ENCODE results near the gene EFTUD2. TPM values are rescaled to one million over a fixed set of nuclear protein-coding genes. Genes with fewer than 3 reads are reported as not detected.
"Not testable (repeated sequence)": the region's sequence is repeated elsewhere in the genome, so short reads cannot be mapped to it uniquely, and the experiment has no call there.

The EFTUD2 gene
- total RNA-seq, 1 experiment from 2014 or later, result 215 TPM

DNA sequence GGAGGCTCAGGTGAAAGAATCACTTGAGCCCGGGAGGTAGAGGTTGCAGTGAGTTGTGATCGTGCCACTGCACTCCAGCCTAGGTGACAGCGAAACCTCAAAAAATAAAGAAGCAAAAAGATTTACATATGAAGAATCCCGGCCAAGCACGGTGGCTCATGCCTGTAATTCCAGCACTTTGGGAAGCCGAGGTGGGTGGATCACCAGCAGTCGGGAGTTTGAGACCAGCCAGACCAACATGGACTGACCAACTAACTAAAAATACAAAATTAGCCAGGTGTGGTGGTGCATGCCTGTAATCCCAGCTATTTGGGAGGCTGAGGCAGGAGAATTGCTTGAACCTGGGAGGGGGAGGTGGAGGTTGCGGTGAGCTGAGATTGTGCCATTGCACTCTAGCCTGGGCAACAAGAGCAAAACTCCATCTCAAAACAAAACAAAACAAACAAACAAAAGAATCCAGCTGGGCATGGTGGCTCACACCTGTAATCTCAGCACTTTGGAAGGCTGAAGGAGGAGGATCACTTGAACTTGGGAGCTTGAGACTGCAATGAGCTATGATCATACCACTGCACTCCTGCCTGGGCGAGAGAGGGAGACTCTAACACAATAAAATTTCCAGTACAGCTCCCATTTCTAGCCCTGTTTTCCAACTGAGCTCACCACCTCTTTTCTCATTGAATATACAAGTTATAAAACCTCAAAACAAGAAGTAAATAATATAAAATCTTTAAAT, 90.4 kb downstream of the EFTUD2 start:
- not testable (repeated sequence) for DNase-seq (ENCODE audit: low spot score)

DNA sequence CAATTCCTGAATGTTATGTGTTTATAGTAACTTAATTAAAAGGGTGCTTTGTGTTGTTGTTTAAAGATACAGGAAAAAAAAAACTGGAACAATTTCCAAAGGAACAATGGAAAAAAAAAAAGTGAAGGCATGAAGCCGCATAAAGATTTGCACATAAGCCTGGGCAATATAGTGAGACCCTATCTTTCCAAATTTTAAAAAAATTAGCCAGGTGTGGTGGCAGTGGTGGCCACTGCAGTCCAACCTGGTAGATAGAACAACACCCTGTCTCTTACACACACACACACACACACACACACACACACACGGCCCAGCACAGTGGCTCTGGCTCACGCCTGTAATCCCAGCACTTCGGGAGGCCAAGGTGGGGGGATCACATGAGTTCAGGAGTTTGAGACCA, 91.1 kb downstream of the EFTUD2 start:
- no peak for DNase-seq (ENCODE audit: low spot score)

DNA sequence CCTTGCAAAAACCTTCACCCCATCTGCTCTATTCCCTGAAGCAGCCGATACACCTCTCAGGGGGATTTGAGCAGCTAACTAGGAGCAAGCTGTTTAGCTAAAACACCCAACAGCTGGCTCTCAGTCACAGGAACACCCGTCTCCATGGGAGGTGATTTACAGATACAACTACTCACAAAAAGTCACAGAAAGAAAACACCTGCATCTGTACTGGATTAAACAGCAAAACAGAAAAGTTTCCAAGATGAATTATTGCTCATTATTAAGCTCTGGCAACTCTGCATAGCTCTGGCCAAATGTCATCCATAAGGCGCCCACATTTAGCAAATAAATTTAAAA, 91.5 kb downstream of the EFTUD2 start:
- DNase-seq (ENCODE audit: low spot score), result peak; percentile 72

DNA sequence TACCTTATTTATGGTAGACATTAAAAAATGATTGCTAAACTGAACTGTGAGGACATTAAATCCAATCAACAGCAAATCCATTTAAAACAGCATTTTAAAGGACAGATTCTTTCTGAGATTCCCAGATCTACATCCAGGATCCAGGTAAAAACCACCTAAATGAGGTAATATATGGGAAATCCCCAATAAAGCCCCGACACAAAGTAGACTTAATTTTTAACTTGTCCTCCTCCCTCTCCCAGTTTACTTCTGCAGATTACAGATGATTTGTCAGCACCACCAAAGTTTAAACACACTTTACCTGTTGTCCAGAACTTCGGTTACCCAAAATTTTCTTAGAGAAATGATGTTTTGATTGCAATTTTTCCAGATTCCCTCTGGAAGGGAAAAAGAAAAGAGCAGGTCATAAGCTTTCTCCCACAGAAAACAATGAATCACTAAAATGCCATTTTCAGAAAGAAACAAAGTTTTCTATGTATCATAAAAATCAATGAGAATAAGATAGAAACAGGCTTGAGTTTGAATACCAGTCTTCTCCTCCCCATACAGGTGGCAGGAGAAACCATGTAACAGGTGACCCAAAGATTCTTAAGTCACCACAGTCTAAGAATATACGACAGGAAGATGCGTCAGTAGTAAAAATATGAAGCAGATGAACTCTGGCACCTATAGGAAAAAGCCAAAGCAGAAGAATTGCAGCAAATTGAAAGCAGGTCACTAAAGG, 92.0 kb downstream of the EFTUD2 start:
- no peak for DNase-seq (ENCODE audit: low spot score)

DNA sequence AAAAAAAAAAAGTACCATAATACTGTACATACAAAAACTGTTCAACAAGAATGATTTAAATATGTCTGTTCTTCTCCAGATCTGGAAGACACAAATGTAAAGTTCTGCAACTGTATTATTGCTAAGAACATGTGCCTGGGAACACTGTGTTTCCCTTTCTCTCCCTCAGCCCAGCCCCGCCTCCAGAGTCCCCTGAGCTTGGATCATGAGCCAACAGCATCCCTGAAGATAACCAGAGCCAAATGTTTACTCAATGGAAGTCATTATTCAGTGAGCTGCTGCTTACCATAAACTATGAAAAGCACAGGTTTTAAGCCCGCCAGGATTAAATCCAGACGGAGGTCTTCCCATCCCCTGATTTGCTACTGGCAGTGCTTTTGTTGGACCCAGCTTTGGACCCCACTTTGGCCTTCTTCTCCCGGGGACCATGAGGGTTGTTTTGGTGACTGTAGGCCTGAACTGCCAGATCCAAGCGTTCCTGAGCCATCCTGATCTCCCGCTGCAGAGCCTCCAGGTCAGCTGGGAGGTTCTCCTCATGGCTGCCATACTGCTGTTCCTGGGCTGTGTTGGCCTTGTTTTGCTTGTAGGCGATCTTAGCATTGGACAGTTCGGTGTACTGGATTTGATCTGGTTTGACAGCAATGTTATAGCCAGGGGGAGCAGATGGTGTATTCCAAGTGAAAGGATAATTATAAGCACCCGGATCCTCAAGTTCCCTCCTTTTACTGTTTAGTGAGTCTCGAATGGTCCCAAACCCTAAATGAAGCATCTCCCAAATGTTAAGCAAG, 94.7 kb downstream of the EFTUD2 start:
- no peak for DNase-seq (ENCODE audit: low spot score)

DNA sequence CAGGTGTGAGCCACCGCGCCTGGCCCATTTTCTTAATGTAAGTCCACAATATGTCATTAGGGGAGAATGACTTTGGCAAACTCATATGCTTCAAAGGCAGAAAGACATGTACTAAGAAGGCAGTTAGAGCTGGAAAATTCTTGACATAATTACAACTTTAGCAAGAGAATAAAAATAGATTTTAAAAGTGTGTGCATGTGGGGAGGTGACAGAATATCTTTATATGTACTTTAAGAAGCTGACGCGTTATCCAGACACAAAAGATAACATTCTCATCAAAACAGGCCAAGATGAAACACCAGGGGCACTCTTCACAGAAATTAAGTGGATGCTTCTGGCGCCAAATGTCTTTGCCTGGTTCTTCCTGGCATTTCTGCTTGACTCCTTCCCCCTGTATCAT, 97.4 kb downstream of the EFTUD2 start:
- DNase-seq (ENCODE audit: low spot score), result no peak

Other genes with a start within 250 kb of the EFTUD2 start
- gene MEIOC, start 243.0 kb downstream of the EFTUD2 start, total RNA-seq (2014; rRNA removed; shearing (Covaris generic)), result 0.14 and 0.91 TPM in 2 replicates
- gene CCDC43, start 209.7 kb downstream of the EFTUD2 start, total RNA-seq (2014; rRNA removed; shearing (Covaris generic)), result 51.6 and 69.9 TPM in 2 replicates
- 8.0 and 12.2 TPM in 2 replicates for gene DBF4B, start 190.8 kb downstream of the EFTUD2 start, total RNA-seq (2014; rRNA removed; shearing (Covaris generic))
- 2.2 and 2.8 TPM in 2 replicates for gene ADAM11, start 140.5 kb downstream of the EFTUD2 start, total RNA-seq (2014; rRNA removed; shearing (Covaris generic))
- gene GJC1, start 69.2 kb downstream of the EFTUD2 start, total RNA-seq (2014; rRNA removed; shearing (Covaris generic)), result 89.1 and 114 TPM in 2 replicates
- gene HIGD1B, start 51.6 kb downstream of the EFTUD2 start, total RNA-seq (2014; rRNA removed; shearing (Covaris generic)), result not detected in 2 replicates
- not detected in 2 replicates for gene GFAP, start 16.1 kb upstream of the EFTUD2 start, total RNA-seq (2014; rRNA removed; shearing (Covaris generic))
- gene KIF18B, start 48.3 kb upstream of the EFTUD2 start, total RNA-seq (2014; rRNA removed; shearing (Covaris generic)), result 9.8 and 16.3 TPM in 2 replicates
- 22.9 and 28.2 TPM in 2 replicates for gene C1QL1, start 68.9 kb upstream of the EFTUD2 start, total RNA-seq (2014; rRNA removed; shearing (Covaris generic))
- 33.0 and 34.8 TPM in 2 replicates for gene DCAKD, start 152.2 kb upstream of the EFTUD2 start, total RNA-seq (2014; rRNA removed; shearing (Covaris generic))
- gene NMT1, start 161.9 kb upstream of the EFTUD2 start, total RNA-seq (2014; rRNA removed; shearing (Covaris generic)), result 151 and 733 TPM in 2 replicates
- 168 and 189 TPM in 2 replicates for gene PLCD3, start 233.1 kb upstream of the EFTUD2 start, total RNA-seq (2014; rRNA removed; shearing (Covaris generic))
- gene ACBD4, start 236.2 kb upstream of the EFTUD2 start, total RNA-seq (2014; rRNA removed; shearing (Covaris generic)), result 4.7 and 10.3 TPM in 2 replicates
- 8.4 and 8.6 TPM in 2 replicates for gene HEXIM1, start 249.0 kb upstream of the EFTUD2 start, total RNA-seq (2014; rRNA removed; shearing (Covaris generic))